SU-DHL-6 (cell line): Measurements from ENCODE around the gene LRIG1.

Experiments
- H2AFZ ChIP-seq: fragments of 200-600 bp; sonication (generic); 2 replicates; pipeline ENCODE4 v1.6.1; 2014; ENCODE audit warnings: low read depth, mild to moderate bottlenecking, moderate library complexity, mixed read lengths, antibody characterized with exemption, low read length; ENCODE audit not compliant: severe bottlenecking
- H3F3A ChIP-seq: fragments of 200-600 bp; shearing (Covaris generic); 2 replicates; pipeline ENCODE4 v1.6.0; 2016; ENCODE audit warnings: antibody characterized with exemption, mild to moderate bottlenecking; ENCODE audit not compliant: insufficient read depth
- H3K27ac ChIP-seq: fragments of 200-600 bp; sonication (generic); 2 replicates; pipeline ENCODE4 v1.5.1; 2016; ENCODE audit warnings: low read depth, mild to moderate bottlenecking, low read length, moderate library complexity, mixed read lengths
- H3K27me3 ChIP-seq: fragments of 200-600 bp; sonication (generic), shearing (Covaris generic); 2 replicates; pipeline ENCODE4 v1.6.0; 2014; ENCODE audit warnings: mild to moderate bottlenecking, low read length
- H3K36me3 ChIP-seq: fragments of 200-600 bp; sonication (generic); 2 replicates; pipeline ENCODE4 v1.6.1; 2014; ENCODE audit warnings: mild to moderate bottlenecking, low read length, mixed read lengths
- H3K4me2 ChIP-seq: fragments of 300-600, 200-600 bp; shearing (Covaris generic), sonication (generic); 2 replicates; pipeline ENCODE4 v1.6.0; 2014; ENCODE audit warnings: low read length, low read depth, mild to moderate bottlenecking; ENCODE audit not compliant: poor library complexity, severe bottlenecking
- H3K4me3 ChIP-seq: fragments of 200-600 bp; sonication (generic); 2 replicates; pipeline ENCODE4 v1.5.1; 2014; ENCODE audit warnings: antibody characterized with exemption, low read length, mild to moderate bottlenecking, mixed read lengths; ENCODE audit not compliant: insufficient read depth, poor library complexity, severe bottlenecking
- H3K79me2 ChIP-seq: fragments of 200-600 bp; sonication (generic); 2 replicates; pipeline ENCODE4 v1.6.1; 2014; ENCODE audit warnings: mild to moderate bottlenecking, low read length, moderate library complexity; ENCODE audit not compliant: insufficient read depth
- H3K9ac ChIP-seq: fragments of 200-600 bp; sonication (generic); 2 replicates; pipeline ENCODE4 v1.7.0; 2014; ENCODE audit warnings: mild to moderate bottlenecking, low read length
- H3K9me2 ChIP-seq: fragments of 200-600 bp; sonication (generic); replicated peaks from 2 replicates; pipeline ENCODE4 v1.6.1; 2014; ENCODE audit warnings: low read length; ENCODE audit not compliant: insufficient read depth
- H3K9me3 ChIP-seq: fragments of 200-600 bp; sonication (generic); 2 replicates; pipeline ENCODE4 v1.6.1; 2014; ENCODE audit warnings: low read length, mixed read lengths; ENCODE audit not compliant: insufficient read depth
- H4K20me1 ChIP-seq: fragments of 200-600 bp; sonication (generic); 2 replicates; pipeline ENCODE4 v1.6.1; 2014; ENCODE audit warnings: low read depth, mild to moderate bottlenecking, antibody characterized with exemption, low read length, moderate library complexity, mixed read lengths
- EZH2phosphoT487 ChIP-seq: fragments of 200-600 bp; sonication (generic), shearing (Covaris generic); conservative IDR thresholded peaks from 2 replicates; pipeline ENCODE4 v1.6.1; 2018; ENCODE audit warnings: mild to moderate bottlenecking, antibody characterized with exemption, low read length, moderate library complexity, mixed read lengths
- TF ChIP-seq, protein P1 (sequence below): fragments of 200-600 bp; sonication (generic); IDR thresholded peaks from one replicate; pipeline ENCODE4 v1.5.1; 2017; ENCODE audit warnings: antibody characterized with exemption, mild to moderate bottlenecking, low read length, moderate library complexity; ENCODE audit not compliant: insufficient read depth, poor library complexity, severe bottlenecking

Gene LRIG1

DNA sequence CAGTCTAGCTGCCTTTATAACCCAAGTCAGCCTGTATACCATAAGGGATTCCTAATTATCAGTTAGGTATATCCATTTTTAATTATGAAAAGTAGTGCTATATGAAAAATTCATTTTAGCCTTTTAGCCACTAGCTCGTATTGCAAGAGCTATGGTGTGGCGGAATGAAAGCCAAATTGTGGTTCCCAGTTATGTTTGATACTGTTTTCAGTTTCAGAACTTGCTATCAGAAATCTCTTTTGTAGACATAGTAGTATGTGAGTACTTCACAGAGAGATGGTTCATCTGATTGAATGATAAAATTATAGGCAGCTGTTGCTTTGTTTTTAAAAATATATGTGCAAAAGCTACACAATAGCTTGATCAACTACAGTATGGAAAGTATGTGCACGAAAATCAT lies 145.4 kb downstream of the LRIG1 start:
- TF ChIP-seq EZH2phosphoT487, result no peak
- H3K36me3 ChIP-seq, result no peaks in the 10 kb centered on the region
- no peak overlapping the region for H2AFZ ChIP-seq
- H3K9ac ChIP-seq, result no peak overlapping the region
- no peak overlapping the region for H3K4me3 ChIP-seq
- H3K9me2 ChIP-seq, result no peaks in the 10 kb centered on the region
- no peaks in the 10 kb centered on the region for H3F3A ChIP-seq
- no peaks in the 10 kb centered on the region for H3K27me3 ChIP-seq
- no peak overlapping the region for H3K4me2 ChIP-seq
- no peaks in the 10 kb centered on the region for H3K9me3 ChIP-seq
- no peaks in the 10 kb centered on the region for H4K20me1 ChIP-seq
- H3K79me2 ChIP-seq, result no peaks in the 10 kb centered on the region
- no peak overlapping the region for H3K27ac ChIP-seq

DNA sequence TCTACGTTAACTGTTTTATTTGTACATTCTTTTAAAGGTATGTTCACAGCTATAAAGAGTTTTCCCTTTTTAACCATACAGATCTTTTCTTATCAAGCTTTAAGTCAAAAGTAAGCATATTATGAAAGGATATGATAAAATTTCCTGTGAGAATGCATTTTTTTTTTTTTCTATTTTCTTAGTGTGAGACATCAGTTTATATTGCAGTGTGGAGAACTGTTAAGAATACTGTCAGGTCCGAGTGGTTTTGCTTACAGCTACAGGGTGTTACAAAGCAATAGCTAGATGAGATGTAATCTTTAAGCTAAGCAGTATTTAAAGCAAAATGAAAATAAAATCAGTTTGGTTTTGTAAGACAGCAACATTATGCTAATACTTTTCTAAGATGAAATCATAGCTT lies 146.8 kb downstream of the LRIG1 start:
- no peaks in the 10 kb centered on the region for H3K79me2 ChIP-seq
- no peaks in the 10 kb centered on the region for H3K9me2 ChIP-seq
- no peak overlapping the region for H3K4me2 ChIP-seq
- H3K27ac ChIP-seq, result no peak overlapping the region
- no peak overlapping the region for H2AFZ ChIP-seq
- H4K20me1 ChIP-seq, result no peaks in the 10 kb centered on the region
- no peak overlapping the region for H3K9ac ChIP-seq
- H3K36me3 ChIP-seq, result no peaks in the 10 kb centered on the region
- H3K4me3 ChIP-seq, result no peak overlapping the region
- no peaks in the 10 kb centered on the region for H3K9me3 ChIP-seq
- H3F3A ChIP-seq, result no peaks in the 10 kb centered on the region
- no peak for TF ChIP-seq EZH2phosphoT487
- TF ChIP-seq, protein P1, sequence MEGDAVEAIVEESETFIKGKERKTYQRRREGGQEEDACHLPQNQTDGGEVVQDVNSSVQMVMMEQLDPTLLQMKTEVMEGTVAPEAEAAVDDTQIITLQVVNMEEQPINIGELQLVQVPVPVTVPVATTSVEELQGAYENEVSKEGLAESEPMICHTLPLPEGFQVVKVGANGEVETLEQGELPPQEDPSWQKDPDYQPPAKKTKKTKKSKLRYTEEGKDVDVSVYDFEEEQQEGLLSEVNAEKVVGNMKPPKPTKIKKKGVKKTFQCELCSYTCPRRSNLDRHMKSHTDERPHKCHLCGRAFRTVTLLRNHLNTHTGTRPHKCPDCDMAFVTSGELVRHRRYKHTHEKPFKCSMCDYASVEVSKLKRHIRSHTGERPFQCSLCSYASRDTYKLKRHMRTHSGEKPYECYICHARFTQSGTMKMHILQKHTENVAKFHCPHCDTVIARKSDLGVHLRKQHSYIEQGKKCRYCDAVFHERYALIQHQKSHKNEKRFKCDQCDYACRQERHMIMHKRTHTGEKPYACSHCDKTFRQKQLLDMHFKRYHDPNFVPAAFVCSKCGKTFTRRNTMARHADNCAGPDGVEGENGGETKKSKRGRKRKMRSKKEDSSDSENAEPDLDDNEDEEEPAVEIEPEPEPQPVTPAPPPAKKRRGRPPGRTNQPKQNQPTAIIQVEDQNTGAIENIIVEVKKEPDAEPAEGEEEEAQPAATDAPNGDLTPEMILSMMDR, result no peak
- no peaks in the 10 kb centered on the region for H3K27me3 ChIP-seq

DNA sequence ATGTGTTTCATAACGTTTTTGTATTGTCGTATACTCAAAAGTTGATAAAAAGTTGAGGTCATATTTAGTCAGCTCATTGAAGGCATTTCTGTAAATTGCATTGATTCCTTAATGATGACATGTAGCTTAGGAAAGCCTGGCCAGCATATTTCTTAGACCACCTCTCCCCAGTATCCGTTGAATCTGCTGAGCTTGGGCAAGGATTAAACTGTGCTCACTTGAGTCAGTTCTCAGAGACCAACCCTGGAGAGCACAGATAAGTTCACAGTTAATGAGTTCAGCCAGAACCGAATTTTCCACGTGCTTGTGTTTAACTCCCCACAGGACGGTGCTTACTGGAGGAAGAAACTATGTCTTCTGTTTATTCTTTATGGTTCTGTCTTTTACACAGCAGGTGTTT lies 147.3 kb downstream of the LRIG1 start:
- Histone ChIP-seq H3K9me2 (no peaks in the 10 kb centered on the region), H3K27me3 (no peaks in the 10 kb centered on the region), H3K9me3 (no peaks in the 10 kb centered on the region)

DNA sequence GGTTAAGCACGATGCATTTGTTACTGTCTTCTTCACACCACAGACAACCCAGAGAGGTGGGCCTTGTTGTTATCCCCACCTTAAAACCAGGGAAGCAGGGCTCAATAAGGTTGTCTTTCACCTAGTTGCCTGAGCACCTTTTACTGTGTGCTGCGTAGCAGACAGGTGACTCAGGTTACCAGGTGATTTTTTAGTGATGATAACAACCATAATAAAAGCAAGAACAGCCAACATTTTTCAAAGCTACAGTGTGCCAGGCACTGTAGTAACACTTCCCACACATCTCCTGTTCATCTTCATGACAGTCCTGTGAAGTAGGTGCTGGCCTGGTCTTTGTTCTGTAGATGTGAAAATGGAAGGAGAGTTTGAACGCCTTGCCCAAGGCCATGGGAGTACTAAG lies 147.8 kb downstream of the LRIG1 start:
- Histone ChIP-seq H4K20me1 (no peaks in the 10 kb centered on the region), H3F3A (no peaks in the 10 kb centered on the region), H3K9ac (no peak overlapping the region), H3K4me3 (no peak overlapping the region), H3K36me3 (no peaks in the 10 kb centered on the region), H2AFZ (no peak overlapping the region), H3K4me2 (no peak overlapping the region), H3K27ac (no peak overlapping the region), H3K9me2 (no peaks in the 10 kb centered on the region), H3K9me3 (no peaks in the 10 kb centered on the region), H3K27me3 (no peaks in the 10 kb centered on the region), H3K79me2 (no peaks in the 10 kb centered on the region)
- TF ChIP-seq, protein P1, result no peak
- TF ChIP-seq EZH2phosphoT487, result no peak

More for the DNA sequence above, 147.3 kb downstream of the LRIG1 start:
- no peak overlapping the region for H2AFZ ChIP-seq
- no peaks in the 10 kb centered on the region for H3K79me2 ChIP-seq
- TF ChIP-seq, protein P1, result no peak
- TF ChIP-seq EZH2phosphoT487, result no peak
- no peak overlapping the region for H3K4me2 ChIP-seq
- H3K4me3 ChIP-seq, result no peak overlapping the region
- no peaks in the 10 kb centered on the region for H3K36me3 ChIP-seq
- no peak overlapping the region for H3K27ac ChIP-seq
- H4K20me1 ChIP-seq, result no peaks in the 10 kb centered on the region
- H3F3A ChIP-seq, result no peaks in the 10 kb centered on the region
- H3K9ac ChIP-seq, result no peak overlapping the region
